ENCODE measurements around the gene ZBTB44.

GRCh38 chr11:130202818-130203689, 111.7 kb downstream of the ZBTB44 start:
- no peak for TF ChIP-seq EZH2phosphoT487 (IDR thresholded peaks at IDR 0.05)
- no peak for TF ChIP-seq CTCF (IDR thresholded peaks at IDR 0.05)
- no peak for TF ChIP-seq EZH2 (IDR thresholded peaks at IDR 0.05)

Measured in neural progenitor cell (in vitro differentiated cells).